ENCODE results near the gene CCDC188. TPM values are rescaled to one million over a fixed set of nuclear protein-coding genes. Genes with fewer than 3 reads are reported as not detected.

CCDC188 gene
- total RNA-seq, 1 experiment from 2014 or later, result not detected

GRCh38 chr22:20192972-20193760 is 42.3 kb upstream of the CCDC188 start:
- H2AFZ ChIP-seq (ENCODE audit: low read length), result no peak overlapping the region
- no peaks in the 10 kb centered on the region for H4K20me1 ChIP-seq (ENCODE audit: low read length)
- H3K9me2 ChIP-seq (replicated peaks; ENCODE audit: low read length), result no peaks in the 10 kb centered on the region
- no peaks in the 10 kb centered on the region for H3K79me2 ChIP-seq (ENCODE audit: low read length)
- H3K4me3 ChIP-seq (ENCODE audit: low read length), result no peak overlapping the region
- TF ChIP-seq, protein P1, sequence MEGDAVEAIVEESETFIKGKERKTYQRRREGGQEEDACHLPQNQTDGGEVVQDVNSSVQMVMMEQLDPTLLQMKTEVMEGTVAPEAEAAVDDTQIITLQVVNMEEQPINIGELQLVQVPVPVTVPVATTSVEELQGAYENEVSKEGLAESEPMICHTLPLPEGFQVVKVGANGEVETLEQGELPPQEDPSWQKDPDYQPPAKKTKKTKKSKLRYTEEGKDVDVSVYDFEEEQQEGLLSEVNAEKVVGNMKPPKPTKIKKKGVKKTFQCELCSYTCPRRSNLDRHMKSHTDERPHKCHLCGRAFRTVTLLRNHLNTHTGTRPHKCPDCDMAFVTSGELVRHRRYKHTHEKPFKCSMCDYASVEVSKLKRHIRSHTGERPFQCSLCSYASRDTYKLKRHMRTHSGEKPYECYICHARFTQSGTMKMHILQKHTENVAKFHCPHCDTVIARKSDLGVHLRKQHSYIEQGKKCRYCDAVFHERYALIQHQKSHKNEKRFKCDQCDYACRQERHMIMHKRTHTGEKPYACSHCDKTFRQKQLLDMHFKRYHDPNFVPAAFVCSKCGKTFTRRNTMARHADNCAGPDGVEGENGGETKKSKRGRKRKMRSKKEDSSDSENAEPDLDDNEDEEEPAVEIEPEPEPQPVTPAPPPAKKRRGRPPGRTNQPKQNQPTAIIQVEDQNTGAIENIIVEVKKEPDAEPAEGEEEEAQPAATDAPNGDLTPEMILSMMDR (conservative IDR thresholded peaks at IDR 0.05; ENCODE audit: low read depth, low read length), result no peak
- ATAC-seq (no peak), DNase-seq (no peak)
- no peak overlapping the region for H3K27ac ChIP-seq (ENCODE audit: low read length)
- no peaks in the 10 kb centered on the region for H3K4me1 ChIP-seq (ENCODE audit: insufficient read depth, low read length)
- H3K36me3 ChIP-seq (ENCODE audit: low read depth, low read length), result no peaks in the 10 kb centered on the region
- no peaks in the 10 kb centered on the region for H3F3A ChIP-seq (ENCODE audit: low read length, unreplicated experiment)
- POLR2A ChIA-PET (ENCODE audit: unreplicated experiment), result no interaction called here
- no peak overlapping the region for H3K9ac ChIP-seq (ENCODE audit: low read length)
- intact Hi-C loops (cut with micrococcal nuclease), result no loop called here
- no peak overlapping the region for H3K4me2 ChIP-seq (ENCODE audit: low read length)
- no peaks in the 10 kb centered on the region for H3K9me3 ChIP-seq (ENCODE audit: low read length)
- no TSS peak for BruUV-seq (replicated peaks)
- H3K27me3 ChIP-seq (ENCODE audit: low read length), result 0 out of 2 replicates have a peak, but pooled peaks cover 4% of the 10 kb centered on the region
- CTCF ChIA-PET, result no interaction called here

- H3K9me3 ChIP-seq (ENCODE audit: low read length), result no peaks in the 10 kb centered on the region
- H3K36me3 ChIP-seq (ENCODE audit: low read depth, low read length), result no peaks in the 10 kb centered on the region
- no peak overlapping the region for H3K4me2 ChIP-seq (ENCODE audit: low read length)
- DNase-seq, result no peak
- H3K9ac ChIP-seq (ENCODE audit: low read length), result no peak overlapping the region
- ChIA-PET CTCF (no interaction called here), POLR2A (ENCODE audit: unreplicated experiment) (no interaction called here)
- no peaks in the 10 kb centered on the region for H3K4me1 ChIP-seq (ENCODE audit: insufficient read depth, low read length)
- H2AFZ ChIP-seq (ENCODE audit: low read length), result no peak overlapping the region
- TF ChIP-seq, protein P1 (conservative IDR thresholded peaks at IDR 0.05; ENCODE audit: low read depth, low read length), result no peak
- TF ChIP-seq EZH2phosphoT487 (IDR thresholded peaks at IDR 0.05; ENCODE audit: borderline replicate concordance, low read length) (no peak), EZH2 (IDR thresholded peaks at IDR 0.05; ENCODE audit: low read length, unreplicated experiment) (no peak)
- no peaks in the 10 kb centered on the region for H3K27me3 ChIP-seq (ENCODE audit: low read length)
- no TSS peak for BruUV-seq (replicated peaks)
- intact Hi-C loops (cut with micrococcal nuclease), result no loop called here
- H3K9me2 ChIP-seq (replicated peaks; ENCODE audit: low read length), result no peaks in the 10 kb centered on the region
- no peak overlapping the region for H3K27ac ChIP-seq (ENCODE audit: low read length)
- no peaks in the 10 kb centered on the region for H4K20me1 ChIP-seq (ENCODE audit: low read length)
- no peak overlapping the region for H3K4me3 ChIP-seq (ENCODE audit: low read length)
- ATAC-seq, result no peak
- no peaks in the 10 kb centered on the region for H3F3A ChIP-seq (ENCODE audit: low read length, unreplicated experiment)
- H3K79me2 ChIP-seq (ENCODE audit: low read length), result no peaks in the 10 kb centered on the region
Measured at GRCh38 chr22:20192293-20192971, 41.6 kb upstream of the CCDC188 start.

- DNase-seq (no peak), ATAC-seq (no peak)
- Histone ChIP-seq H2AFZ (ENCODE audit: low read length) (no peak overlapping the region), H3K27me3 (ENCODE audit: low read length) (no peaks in the 10 kb centered on the region), H3K9me3 (ENCODE audit: low read length) (no peaks in the 10 kb centered on the region), H4K20me1 (ENCODE audit: low read length) (no peaks in the 10 kb centered on the region), H3K9ac (ENCODE audit: low read length) (no peak overlapping the region), H3K27ac (ENCODE audit: low read length) (no peak overlapping the region), H3F3A (ENCODE audit: low read length, unreplicated experiment) (no peaks in the 10 kb centered on the region), H3K79me2 (ENCODE audit: low read length) (no peaks in the 10 kb centered on the region), H3K9me2 (replicated peaks; ENCODE audit: low read length) (no peaks in the 10 kb centered on the region), H3K4me3 (ENCODE audit: low read length) (no peak overlapping the region), H3K36me3 (ENCODE audit: low read depth, low read length) (no peaks in the 10 kb centered on the region), H3K4me2 (ENCODE audit: low read length) (no peak overlapping the region), H3K4me1 (ENCODE audit: insufficient read depth, low read length) (no peaks in the 10 kb centered on the region)
- TF ChIP-seq, protein P1 (conservative IDR thresholded peaks at IDR 0.05; ENCODE audit: low read depth, low read length), result no peak
- TF ChIP-seq EZH2phosphoT487 (IDR thresholded peaks at IDR 0.05; ENCODE audit: borderline replicate concordance, low read length) (no peak), EZH2 (IDR thresholded peaks at IDR 0.05; ENCODE audit: low read length, unreplicated experiment) (no peak)
- POLR2A ChIA-PET (ENCODE audit: unreplicated experiment), result no interaction called here
- intact Hi-C loops (cut with micrococcal nuclease), result no loop called here
- CTCF ChIA-PET, result no interaction called here
- BruUV-seq (replicated peaks), result no TSS peak
Measured at GRCh38 chr22:20191803-20192202, 40.9 kb upstream of the CCDC188 start.

Measured in PC-3 (cell line).